Heart right ventricle (tissue), 16 donors: ENCODE data around the gene TULP3. TPM values are rescaled to one million over a fixed set of nuclear protein-coding genes. Genes with fewer than 3 reads are reported as not detected.

Experiments
- ATAC-seq, 8 donors: fragments of 200-7000 bp; cut with Tn5 transposase; one replicate each; pipeline ENCODE4 v1.9.1; 2020; ENCODE audit warnings: mild to moderate bottlenecking in 8 of 8, moderate library complexity in 8 of 8, moderate number of reproducible peaks in 1 of 8
- DNase-seq, 2 donors: peaks; one replicate each; pipeline ENCODE4 v3.0.0-alpha.2; 2020
- H3K27ac ChIP-seq, 10 donors: fragments of 200-600 bp; sonication (generic) in 2 of 10; one replicate each; pipeline versions ENCODE4 v1.5.0 to v1.8.0; 2020 to 2022; ENCODE audit warnings: mild to moderate bottlenecking in 3 of 10
- H3K27me3 ChIP-seq, 7 donors: fragments of 200-600 bp; one replicate each; pipeline ENCODE4 v1.8.0; 2021 to 2022; ENCODE audit warnings: mild to moderate bottlenecking in 2 of 7
- H3K36me3 ChIP-seq, 9 donors: fragments of 200-600 bp; sonication (generic) in 1 of 9; one replicate each; pipeline versions ENCODE4 v1.5.0 to v1.8.0; 2020 to 2022; ENCODE audit warnings: mild to moderate bottlenecking in 2 of 9
- H3K4me1 ChIP-seq, 9 donors: fragments of 200-600 bp; sonication (generic) in 1 of 9; one replicate each; pipeline versions ENCODE4 v1.5.0 to v1.8.0; 2020 to 2022; ENCODE audit warnings: mild to moderate bottlenecking in 4 of 9
- H3K4me3 ChIP-seq, 10 donors: fragments of 200-600 bp; sonication (generic) in 2 of 10; one replicate each; pipeline versions ENCODE4 v1.5.0 to v1.8.0; 2020 to 2022; ENCODE audit warnings: mild to moderate bottlenecking in 7 of 10, moderate library complexity in 2 of 10
- H3K9me3 ChIP-seq, 11 donors: fragments of 200-600 bp in 10 of 11; sonication (generic) in 2 of 11; one replicate each; pipeline versions ENCODE4 v1.5.0 to v1.8.0; 2013 to 2022; ENCODE audit warnings: mild to moderate bottlenecking in 2 of 11, control low read depth in 1 of 11, moderate library complexity in 1 of 11
- CTCF ChIP-seq, 9 donors: fragments of 200-600 bp; sonication (generic) in 2 of 9; IDR thresholded peaks; one replicate each; pipeline versions ENCODE4 v1.5.0 to v1.8.0; 2021 to 2022; ENCODE audit warnings: antibody characterized with exemption in 9 of 9, mild to moderate bottlenecking in 5 of 9, moderate library complexity in 1 of 9
- WGBS, 2 donors: extraction: QIAGEN DNeasy Blood & Tissue Kit; methylation state at CpG; one replicate each; pipeline ENCODE4 v1.1.7; 2013; ENCODE audit warnings: inconsistent platforms in 1 of 2; 5-methylcytosine and 5-hydroxymethylcytosine counted together
- intact Hi-C, 10 donors: fragments of 100-400 bp; cut with DNase I; formaldehyde crosslinking; loops; one replicate each; pipeline versions ENCODE4 v1.11.1 to v1.14.2; 2022
- polyA plus RNA-seq, 2 donors: library from polyadenylated mRNA; stranded (reverse); fragments of 200-250 nt; gene quantifications; one replicate each; pipeline ENCODE4 v1.2.3, GENCODE V29; 2013
- total RNA-seq, 10 donors: library from RNA; stranded (reverse); fragmentation: NEBNext Ultra II Directional in 3 of 10; extraction: Animal tissue kit (Norgen Biotek cat#: 25700) in 3 of 10; gene quantifications; one replicate each; pipeline versions ENCODE4 v1.2.1 to v1.2.4, GENCODE V29; 2021 to 2023
- donor health status: Arrhythmogenic right ventricular cardiomyopathy.
- donor health status: ischemic (EF 13 %, LVEDD 7.1; RV severe dilation, severe dysfunction).
- donor health status: healthy with polysubstance abuse.
- donor health status: DM: no; HTN: yes; CAD: no.
- donor health status: DM: no; HTN: no; CAD: no.
- donor health status: ischemic (EF 25% LVEDD 6.9; RV normal size, moderate dysfunction).
- donor health status: ischemic (EF 25% LVEDD 5.7; RV mildly dilated, moderate dysfunction).
- donor health status: healthy.
- donor health status: DM: yes; HTN: yes; CAD: no.
- donor health status: Ischemic cardiomyopathy.
- donor health status: ischemic (EF 35%, LVEDD 5.7; RV mildly dilated, moderate dysfunction).
- donor health status: nonischemic (EF 11% LVEDD 7.7; RV severe dilation, severe dysfunction).
- donor health status: DM: yes; HTN: yes; CAD: no.
- donor health status: PGD.
- donor health status: ischemic (EF 29% LVEDD 5.4; RV normal size, mild dysfunction).
- donor health status: nonischemic (EF 23%, LVEDD 6.1; RV moderate dilation, normal function).

Gene TULP3
- total and polyA plus RNA-seq, 12 donors = 4.0 to 7.3 (median 5.0) TPM

DNA sequence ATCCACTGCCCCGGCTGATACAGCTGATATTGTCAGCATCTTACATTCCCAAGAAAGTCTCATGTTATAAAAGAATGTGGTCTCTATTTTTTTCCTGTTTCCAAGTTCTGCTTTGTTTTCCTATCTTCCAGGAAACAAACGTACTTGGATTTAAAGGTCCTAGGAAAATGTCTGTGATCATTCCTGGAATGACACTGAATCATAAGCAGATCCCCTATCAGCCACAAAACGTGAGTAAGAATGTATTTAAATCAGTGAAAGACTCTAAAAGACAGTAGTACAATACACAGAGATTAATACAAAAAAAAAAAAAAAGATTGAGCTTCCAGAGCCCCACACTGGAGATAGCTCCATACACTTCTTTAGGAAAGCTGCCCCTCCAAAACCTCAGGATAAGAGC is 46.8 kb downstream of the TULP3 start:
- WGBS, 2 donors = 78 to 80% methylated on average over 3 of the region's 3 CpGs
- H3K27me3 ChIP-seq = no peaks in the 10 kb centered on the region
- no peak overlapping the region for H3K27ac ChIP-seq
- DNase-seq = no peak
- H3K9me3 ChIP-seq = no peaks in the 10 kb centered on the region
- H3K36me3 ChIP-seq = peaks cover 0 to 91% (median 10%) of the 10 kb centered on the region in 9 donors
- no peak overlapping the region for H3K4me3 ChIP-seq
- no peaks in the 10 kb centered on the region for H3K4me1 ChIP-seq
- ATAC-seq = no peak
- intact Hi-C loops = no loop called here
- TF ChIP-seq CTCF (IDR thresholded peaks at IDR 0.05) = no peak

- H3K27ac ChIP-seq = no peak overlapping the region
- H3K9me3 ChIP-seq = no peaks in the 10 kb centered on the region
- TF ChIP-seq CTCF (IDR thresholded peaks at IDR 0.05) = no peak
- WGBS, 2 donors = 89 to 91% methylated on average over 5 of the region's 5 CpGs
- ATAC-seq = no peak
- H3K27me3 ChIP-seq = no peaks in the 10 kb centered on the region
- no peak overlapping the region for H3K4me3 ChIP-seq
- DNase-seq = no peak
- H3K36me3 ChIP-seq = peaks cover 0 to 74% (median 10%) of the 10 kb centered on the region in 9 donors
- peaks cover 0 to 2% (median under 1%) of the 10 kb centered on the region in 9 donors for H3K4me1 ChIP-seq
- intact Hi-C loops = no loop called here
These were observed 48.5 kb downstream of the TULP3 start for GRCh38 chr12:2939191-2939590.

GRCh38 chr12:2940564-2940963 is 49.9 kb downstream of the TULP3 start:
- no peak overlapping the region for H3K27ac ChIP-seq
- 47 to 49% methylated on average over 10 of the region's 10 CpGs for WGBS, 2 donors
- ATAC-seq = peak in 2 of 8 donors; percentile 6 to 19
- no peak for DNase-seq
- H3K4me3 ChIP-seq = no peak overlapping the region
- no peak for TF ChIP-seq CTCF (IDR thresholded peaks at IDR 0.05)
- H3K36me3 ChIP-seq = peaks cover 0 to 60% (median 4%) of the 10 kb centered on the region in 9 donors
- H3K4me1 ChIP-seq = peaks cover 0 to 10% (median 6%) of the 10 kb centered on the region in 9 donors
- intact Hi-C loops = loop anchor here in 7 of 10 donors (1.0 to 10.0 kb wide), 6 partner anchors 48 to 92 kb away; partner anchors contain the start of genes TEX52 (in 1 of the 7) and TULP3 (in 1 of the 7)
- no peaks in the 10 kb centered on the region for H3K27me3 ChIP-seq
- H3K9me3 ChIP-seq = no peaks in the 10 kb centered on the region

DNA sequence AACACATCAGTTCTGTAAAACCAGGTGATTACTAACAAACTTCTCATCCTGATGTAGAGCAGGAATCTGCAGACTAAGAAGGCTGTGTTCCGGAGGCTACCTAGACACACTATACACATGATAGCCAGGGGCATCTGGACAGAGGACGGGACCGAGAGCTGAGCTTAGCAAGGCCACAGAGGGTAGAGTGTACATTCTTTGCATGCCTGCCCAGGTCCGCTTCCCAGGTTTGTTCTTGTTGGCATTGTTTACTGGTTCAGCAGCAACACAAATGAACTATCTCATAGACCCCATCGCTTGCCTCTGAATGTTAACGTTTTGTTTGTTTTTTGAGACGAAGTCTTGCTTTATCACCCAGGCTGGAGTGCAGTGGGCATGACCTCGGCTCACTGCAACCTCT is 50.8 kb downstream of the TULP3 start:
- 77 to 85% methylated on average over 8 of the region's 8 CpGs for WGBS, 2 donors
- intact Hi-C loops = loop anchor here in 7 of 10 donors (5.0 to 10.0 kb wide), 5 partner anchors 49 to 91 kb away; partner anchors contain the start of genes TEX52 (in 1 of the 7) and TULP3 (in 1 of the 7)

More for the DNA sequence above, 50.8 kb downstream of the TULP3 start:
- H3K36me3 ChIP-seq = peaks cover 0 to 52% (median 4%) of the 10 kb centered on the region in 9 donors
- TF ChIP-seq CTCF (IDR thresholded peaks at IDR 0.05) = no peak
- ATAC-seq (no peak), DNase-seq (no peak)
- H3K27me3 ChIP-seq = no peaks in the 10 kb centered on the region
- H3K4me1 ChIP-seq = peaks cover 0 to 10% (median 6%) of the 10 kb centered on the region in 9 donors
- H3K9me3 ChIP-seq = no peaks in the 10 kb centered on the region
- H3K4me3 ChIP-seq = no peak overlapping the region
- no peak overlapping the region for H3K27ac ChIP-seq
